ENCODE results near the gene RHOD. TPM values are rescaled to one million over a fixed set of nuclear protein-coding genes. Genes with fewer than 3 reads are reported as not detected.

The RHOD gene, protein sequence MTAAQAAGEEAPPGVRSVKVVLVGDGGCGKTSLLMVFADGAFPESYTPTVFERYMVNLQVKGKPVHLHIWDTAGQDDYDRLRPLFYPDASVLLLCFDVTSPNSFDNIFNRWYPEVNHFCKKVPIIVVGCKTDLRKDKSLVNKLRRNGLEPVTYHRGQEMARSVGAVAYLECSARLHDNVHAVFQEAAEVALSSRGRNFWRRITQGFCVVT
- total RNA-seq: 1 to 10 TPM; 3.3 to 7.2 (median 3.9) TPM
- long read RNA-seq, donor 1, transcript RHOD-201 (5 exons, 1,129 nt): major isoform, 7 of 11 reads
- long read RNA-seq, donor 1, partial matches to known transcripts: 0 of 11 reads
- long read RNA-seq, donor 1, other reads (novel, unspliced or antisense): 4 of 11 reads
- long read RNA-seq, donor 2, partial matches to known transcripts: 0 of 1 reads
- long read RNA-seq, donor 2, other reads (novel, unspliced or antisense): 0 of 1 reads

DNA sequence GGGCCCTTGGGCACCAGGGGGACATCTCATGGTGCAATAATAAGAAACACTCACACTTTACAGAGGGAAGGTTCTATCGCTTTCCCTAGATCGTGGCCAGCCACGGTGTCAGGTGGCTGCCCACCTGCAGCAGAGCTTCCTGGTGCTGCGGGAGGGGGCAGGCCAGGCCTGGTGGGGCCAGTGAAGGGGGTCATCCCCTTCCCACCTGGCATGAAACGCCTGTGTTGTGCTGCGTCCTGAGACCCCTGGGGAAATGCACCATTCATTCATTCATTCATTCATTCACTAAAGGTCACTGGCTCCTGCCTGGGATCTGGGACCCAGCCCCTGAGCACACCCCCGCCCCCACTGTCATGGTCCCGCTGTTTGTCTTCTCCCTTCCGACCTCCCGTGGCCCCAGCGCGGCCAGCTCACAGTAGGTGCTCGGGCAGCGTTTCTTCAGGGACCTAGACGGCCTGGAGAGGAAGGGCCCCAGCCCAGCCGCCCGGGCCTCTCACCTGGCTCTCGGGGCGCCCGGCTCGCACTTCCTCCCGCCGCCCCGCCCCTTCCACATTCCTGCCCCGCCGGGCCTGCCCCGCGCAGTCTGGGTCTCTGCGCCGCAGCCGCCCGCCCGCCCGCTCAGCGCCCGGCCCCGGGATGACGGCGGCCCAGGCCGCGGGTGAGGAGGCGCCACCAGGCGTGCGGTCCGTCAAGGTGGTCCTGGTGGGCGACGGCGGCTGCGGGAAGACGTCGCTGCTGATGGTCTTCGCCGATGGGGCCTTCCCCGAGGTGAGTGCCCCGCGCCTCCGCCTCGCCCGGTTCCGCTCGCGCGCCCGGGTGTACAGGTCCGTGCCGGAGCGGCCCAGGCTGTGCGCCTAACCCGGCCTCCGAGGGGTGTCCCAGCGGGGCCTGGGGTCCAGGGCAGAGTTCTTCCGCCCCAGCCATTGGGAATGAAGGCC lies at the start of gene RHOD:
Gene RHOD (plus strand): TSS at position 581 of the 938 bp plus-strand sequence. CDS start 56 bp downstream, at position 637.
- intact Hi-C loops (cut with DNase I, micrococcal nuclease): no loop called here
- Histone ChIP-seq H3K9me3 (no peaks in the 10 kb centered on the region), H3K4me1 (ENCODE audit: low read depth) (peaks cover 17% of the 10 kb centered on the region), H3K4me3 (no peak within 1 kb of the TSS), H3K36me3 (ENCODE audit: low read depth) (no peaks in the 10 kb centered on the region)
- ATAC-seq (peak; percentile 75), DNase-seq (peak; percentile 63 to 79 (median 67))
- TF ChIP-seq, protein P1, sequence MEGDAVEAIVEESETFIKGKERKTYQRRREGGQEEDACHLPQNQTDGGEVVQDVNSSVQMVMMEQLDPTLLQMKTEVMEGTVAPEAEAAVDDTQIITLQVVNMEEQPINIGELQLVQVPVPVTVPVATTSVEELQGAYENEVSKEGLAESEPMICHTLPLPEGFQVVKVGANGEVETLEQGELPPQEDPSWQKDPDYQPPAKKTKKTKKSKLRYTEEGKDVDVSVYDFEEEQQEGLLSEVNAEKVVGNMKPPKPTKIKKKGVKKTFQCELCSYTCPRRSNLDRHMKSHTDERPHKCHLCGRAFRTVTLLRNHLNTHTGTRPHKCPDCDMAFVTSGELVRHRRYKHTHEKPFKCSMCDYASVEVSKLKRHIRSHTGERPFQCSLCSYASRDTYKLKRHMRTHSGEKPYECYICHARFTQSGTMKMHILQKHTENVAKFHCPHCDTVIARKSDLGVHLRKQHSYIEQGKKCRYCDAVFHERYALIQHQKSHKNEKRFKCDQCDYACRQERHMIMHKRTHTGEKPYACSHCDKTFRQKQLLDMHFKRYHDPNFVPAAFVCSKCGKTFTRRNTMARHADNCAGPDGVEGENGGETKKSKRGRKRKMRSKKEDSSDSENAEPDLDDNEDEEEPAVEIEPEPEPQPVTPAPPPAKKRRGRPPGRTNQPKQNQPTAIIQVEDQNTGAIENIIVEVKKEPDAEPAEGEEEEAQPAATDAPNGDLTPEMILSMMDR (IDR thresholded peaks at IDR 0.05): no peak

DNA sequence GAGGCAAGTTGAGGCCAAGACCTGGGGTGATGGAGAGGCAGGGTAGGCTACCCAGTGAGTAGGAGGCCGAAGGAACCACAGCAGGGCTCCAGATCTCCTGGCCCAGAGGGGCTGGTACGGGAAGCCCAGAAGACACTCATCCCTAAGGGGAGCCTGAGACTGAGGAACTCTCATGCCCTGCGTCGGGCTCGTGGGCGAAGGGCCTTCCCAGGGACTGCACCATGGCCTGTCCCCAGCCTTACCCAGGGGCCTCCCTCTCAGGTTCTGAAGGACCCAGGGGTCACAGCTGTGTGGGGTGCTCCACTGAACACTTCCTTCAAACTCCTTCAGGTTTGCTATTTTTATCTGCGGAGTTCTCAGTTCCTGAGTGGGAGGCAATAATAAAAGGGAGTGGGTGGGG lies 49.5 kb upstream of the RHOD start:
- Histone ChIP-seq H3K9me3 (no peaks in the 10 kb centered on the region), H3K4me1 (ENCODE audit: low read depth) (no peaks in the 10 kb centered on the region), H3K4me3 (no peak overlapping the region), H3K36me3 (ENCODE audit: low read depth) (no peaks in the 10 kb centered on the region)
- ATAC-seq (no peak), DNase-seq (no peak)
- TF ChIP-seq, protein P1 (IDR thresholded peaks at IDR 0.05): no peak
- intact Hi-C loops (cut with DNase I, micrococcal nuclease): no loop called here

DNA sequence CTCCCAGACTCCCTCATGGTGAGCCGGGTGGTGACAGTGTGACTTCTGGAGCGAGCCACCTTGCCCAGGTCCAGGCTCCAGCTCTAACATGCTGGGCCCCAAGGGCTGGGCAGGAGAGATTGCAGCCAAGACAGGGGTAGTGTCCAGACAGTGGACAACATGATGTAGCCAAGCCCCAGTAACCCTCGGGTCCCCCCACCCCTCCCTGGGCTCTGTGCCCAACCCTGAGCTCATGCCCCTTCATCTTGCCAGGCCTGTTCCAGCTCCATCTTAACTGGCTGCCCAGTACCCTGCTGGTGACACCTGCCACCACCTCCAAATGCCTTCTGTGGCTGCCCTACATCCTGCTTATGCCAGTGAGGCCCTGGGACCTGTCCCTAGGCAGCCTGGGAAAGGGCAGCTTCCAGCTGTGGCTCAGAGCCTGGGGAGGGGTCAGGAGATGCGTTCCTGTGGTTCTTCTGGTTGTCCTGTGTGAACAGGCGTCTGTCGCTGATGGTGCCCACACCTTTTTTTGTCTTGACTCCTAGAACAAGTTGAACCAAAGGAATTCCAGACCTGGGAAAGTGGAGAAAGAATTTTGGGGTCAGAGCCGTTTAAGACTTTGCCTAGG lies 46.2 kb upstream of the RHOD start:
- DNase-seq (no peak), ATAC-seq (no peak)
- TF ChIP-seq, protein P1 (IDR thresholded peaks at IDR 0.05): no peak
- Histone ChIP-seq H3K4me3 (no peak overlapping the region), H3K9me3 (no peaks in the 10 kb centered on the region), H3K36me3 (ENCODE audit: low read depth) (no peaks in the 10 kb centered on the region), H3K4me1 (ENCODE audit: low read depth) (no peaks in the 10 kb centered on the region)
- intact Hi-C loops (cut with DNase I, micrococcal nuclease): no loop called here

DNA sequence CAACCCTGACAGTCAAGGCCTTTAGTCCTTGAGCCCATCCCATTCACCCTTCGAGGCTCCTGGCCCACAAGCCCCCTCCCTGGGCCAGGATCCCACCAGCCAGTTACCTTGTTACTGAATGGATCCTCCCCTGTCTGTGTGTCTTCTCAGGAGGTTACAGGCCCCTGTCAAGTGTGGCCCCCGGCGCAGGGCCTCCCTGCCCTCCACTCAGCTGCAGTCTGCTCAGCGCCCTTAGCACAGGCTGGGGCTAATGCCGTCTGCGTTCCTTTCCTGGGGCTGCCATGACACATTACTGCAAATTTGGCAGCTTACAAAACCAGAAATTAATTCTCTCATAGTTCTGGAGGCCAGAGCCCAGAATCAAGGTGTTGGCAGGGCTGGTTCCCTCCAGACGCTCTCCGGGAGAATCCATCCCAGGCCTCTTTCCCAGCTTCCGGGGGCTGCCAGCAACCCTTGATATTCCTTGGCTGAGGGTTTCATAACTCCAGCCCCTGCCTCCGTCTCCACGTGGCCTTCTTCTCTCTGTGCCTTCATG lies 43.1 kb upstream of the RHOD start:
- Histone ChIP-seq H3K4me3 (no peak overlapping the region), H3K9me3 (no peaks in the 10 kb centered on the region), H3K4me1 (ENCODE audit: low read depth) (no peaks in the 10 kb centered on the region), H3K36me3 (ENCODE audit: low read depth) (no peaks in the 10 kb centered on the region)
- ATAC-seq: no peak
- intact Hi-C loops (cut with DNase I, micrococcal nuclease): no loop called here
- TF ChIP-seq, protein P1 (IDR thresholded peaks at IDR 0.05): no peak
- no peak for DNase-seq

DNA sequence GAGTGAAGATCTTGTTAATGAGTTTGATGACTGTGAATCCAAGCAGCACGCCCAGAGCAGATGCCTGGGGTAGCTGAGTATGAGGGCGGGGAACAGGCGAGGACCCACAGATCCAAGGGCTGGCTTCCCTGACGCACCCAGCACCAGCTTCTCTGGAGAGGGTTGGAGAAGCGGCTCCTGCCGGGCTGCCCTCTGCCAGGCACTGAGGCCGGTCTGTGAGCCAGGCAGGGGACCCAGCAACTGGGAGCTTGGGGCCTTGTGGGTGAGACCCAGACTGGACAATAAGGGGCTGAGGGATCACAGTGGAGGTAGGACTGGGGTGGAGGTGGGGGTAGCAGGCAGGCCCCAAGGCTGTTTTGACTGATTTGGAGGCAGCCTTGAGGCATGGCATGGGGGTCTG lies 42.3 kb upstream of the RHOD start:
- H3K4me3 ChIP-seq: no peak overlapping the region
- no peaks in the 10 kb centered on the region for H3K36me3 ChIP-seq (ENCODE audit: low read depth)
- no peaks in the 10 kb centered on the region for H3K9me3 ChIP-seq
- TF ChIP-seq, protein P1 (IDR thresholded peaks at IDR 0.05): no peak
- intact Hi-C loops (cut with DNase I, micrococcal nuclease): no loop called here
- DNase-seq (no peak), ATAC-seq (no peak)
- no peaks in the 10 kb centered on the region for H3K4me1 ChIP-seq (ENCODE audit: low read depth)
